HG03103 (cell line): ENCODE data around the gene ZDHHC13.

Experiments
- ATAC-seq: cut with Tn5 transposase; IDR thresholded peaks from one replicate; pipeline ENCODE4 v1.9.1; 2021; ENCODE audit warnings: low read depth; ENCODE audit not compliant: unreplicated experiment

Gene ZDHHC13

DNA sequence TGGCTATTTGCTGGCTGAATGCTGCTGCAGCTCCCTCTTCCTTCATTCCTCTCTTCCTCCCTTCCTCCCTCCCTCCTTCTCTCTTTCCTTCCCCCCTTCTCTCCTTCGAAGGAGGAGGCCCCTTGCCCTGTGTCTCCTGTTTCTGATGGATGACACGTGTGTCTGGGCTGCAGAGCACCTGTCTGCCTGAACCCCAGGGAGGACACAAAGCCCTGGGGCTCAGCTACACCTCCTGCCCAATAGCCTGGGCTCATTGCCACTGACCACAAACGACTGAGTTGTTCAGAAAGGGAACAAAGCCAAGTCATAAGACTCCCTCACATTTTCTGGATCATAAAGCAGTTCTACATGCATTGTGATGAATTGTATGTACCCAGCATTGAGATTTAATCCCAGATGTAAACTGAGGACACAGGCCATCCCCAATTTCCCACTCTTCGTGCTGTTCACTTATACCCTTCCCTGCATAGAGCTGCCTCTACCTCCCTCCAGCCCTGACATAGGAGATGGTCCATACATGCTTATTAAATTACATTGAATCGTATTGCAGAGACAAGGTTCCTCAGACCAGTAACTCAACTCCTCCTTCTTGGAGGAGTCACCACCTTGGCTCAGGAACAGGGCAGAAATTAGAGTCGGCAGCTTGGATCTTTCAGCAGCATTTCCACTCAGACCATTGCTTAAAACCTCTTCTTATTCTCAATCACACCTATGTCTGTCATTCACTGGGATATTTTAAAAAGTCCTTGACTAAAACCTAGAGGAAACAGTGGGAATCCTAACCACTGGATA lies 83.6 kb downstream of the ZDHHC13 start:
- ATAC-seq, result no peak

DNA sequence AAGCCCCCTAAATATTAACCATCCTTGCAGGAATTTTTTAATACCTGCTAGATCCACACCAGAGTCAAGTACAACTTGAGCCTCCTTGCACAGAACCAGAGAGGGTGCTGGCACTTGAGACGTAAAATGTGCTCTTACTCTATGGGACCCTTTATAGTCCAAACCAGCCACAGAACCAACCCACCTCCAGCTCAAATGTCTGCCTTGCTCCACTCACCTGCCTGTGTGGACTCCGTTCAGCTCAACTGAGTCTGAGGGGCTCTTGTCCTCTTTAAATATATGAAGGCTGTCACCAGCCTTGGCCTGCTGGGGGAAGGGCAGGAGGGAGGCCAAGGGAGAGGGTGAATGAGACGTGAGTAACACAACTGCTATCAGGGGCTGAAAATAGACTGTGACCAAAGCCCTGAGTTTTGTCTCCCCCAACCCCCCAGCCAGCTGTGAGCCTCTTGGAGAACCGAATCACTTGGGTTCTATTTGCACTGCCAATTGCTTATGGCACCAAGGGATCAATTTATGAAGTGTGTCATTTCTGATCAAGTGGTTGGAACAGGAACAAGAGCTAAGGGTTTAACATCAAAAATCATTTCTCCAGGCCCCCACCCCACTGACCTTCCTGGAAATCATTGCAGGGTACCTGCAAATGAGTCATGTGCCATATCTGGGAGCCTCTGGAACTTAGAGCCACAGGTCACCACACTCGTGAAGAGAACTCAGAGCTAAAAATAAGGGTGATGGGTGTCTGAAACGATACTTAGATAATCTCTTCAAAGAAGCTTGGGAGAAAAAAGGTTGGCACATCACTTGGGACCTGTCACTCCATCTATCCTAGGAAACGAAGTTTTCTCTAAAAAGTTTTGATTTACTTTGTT lies 85.0 kb downstream of the ZDHHC13 start, which contains the start of gene CSRP3:
Gene CSRP3, minus strand, starts transcription at position 247 of the 869 bp plus-strand sequence. CDS start 9,535 bp downstream, outside the sequence.
- ATAC-seq, result no peak

DNA sequence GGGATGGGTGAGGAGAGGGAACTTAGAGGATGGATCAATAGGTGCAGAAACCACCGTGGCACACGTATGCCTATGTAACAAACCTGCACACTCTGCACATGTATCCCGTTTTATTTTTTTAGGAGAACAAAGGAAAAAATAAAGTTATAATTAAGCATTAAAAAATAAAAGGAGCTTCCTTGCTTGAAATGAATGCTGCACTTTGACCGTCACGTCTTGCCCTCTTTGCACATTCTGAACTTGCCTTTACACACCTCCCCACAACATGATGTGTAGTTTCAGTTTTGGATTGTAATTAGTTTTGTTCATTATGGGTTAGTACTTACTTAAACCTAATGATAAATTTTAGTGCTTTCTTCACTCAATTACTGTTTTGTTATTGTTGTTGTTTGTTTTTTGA lies 87.9 kb downstream of the ZDHHC13 start:
- ATAC-seq, result no peak

DNA sequence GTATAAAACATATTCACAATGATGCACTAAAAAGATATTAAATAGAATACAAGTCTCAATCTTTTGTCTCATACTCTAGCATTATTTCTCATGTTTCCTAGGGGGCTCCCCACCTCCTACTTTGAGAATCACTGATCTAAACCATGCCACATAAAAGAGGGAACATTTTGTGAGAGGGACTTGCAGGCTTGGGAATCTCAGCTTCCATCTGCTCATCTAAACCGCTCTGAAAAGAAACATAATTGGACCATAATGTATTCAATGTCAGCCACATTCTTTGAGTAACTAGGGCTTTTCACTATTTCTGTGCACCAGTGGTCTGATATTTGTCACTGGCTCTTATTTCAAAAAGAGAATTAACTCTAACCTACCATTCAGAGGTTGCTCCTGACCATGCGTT lies 91.2 kb downstream of the ZDHHC13 start:
- ATAC-seq, result no peak

DNA sequence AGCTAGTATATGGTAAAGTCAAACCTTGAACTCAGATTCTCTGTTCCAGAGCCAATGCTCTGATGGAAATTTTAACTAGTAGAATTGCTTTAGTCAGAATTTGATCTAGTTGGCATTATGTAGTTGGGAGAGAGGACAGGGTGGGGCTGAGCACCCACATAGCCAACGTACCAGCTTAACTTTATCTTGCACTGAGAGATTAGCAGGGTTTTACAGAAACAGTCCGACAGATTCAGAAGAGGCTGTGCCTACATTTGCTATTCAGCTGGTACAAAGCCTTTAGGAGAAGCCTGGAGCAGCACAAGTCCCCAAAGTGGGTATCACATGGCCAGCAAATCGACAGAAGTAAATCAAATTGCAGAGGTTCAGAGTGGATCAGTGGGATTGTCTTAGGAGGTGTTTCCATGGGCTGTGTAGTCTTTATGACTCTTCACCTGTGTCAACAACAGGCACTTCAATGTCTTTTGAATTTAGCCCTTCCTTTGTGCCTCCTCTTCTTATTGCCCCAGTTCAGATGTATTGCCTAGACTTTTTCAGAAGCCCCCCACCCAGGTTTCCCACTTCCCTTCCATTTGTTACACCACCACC lies 92.1 kb downstream of the ZDHHC13 start:
- ATAC-seq, result no peak

DNA sequence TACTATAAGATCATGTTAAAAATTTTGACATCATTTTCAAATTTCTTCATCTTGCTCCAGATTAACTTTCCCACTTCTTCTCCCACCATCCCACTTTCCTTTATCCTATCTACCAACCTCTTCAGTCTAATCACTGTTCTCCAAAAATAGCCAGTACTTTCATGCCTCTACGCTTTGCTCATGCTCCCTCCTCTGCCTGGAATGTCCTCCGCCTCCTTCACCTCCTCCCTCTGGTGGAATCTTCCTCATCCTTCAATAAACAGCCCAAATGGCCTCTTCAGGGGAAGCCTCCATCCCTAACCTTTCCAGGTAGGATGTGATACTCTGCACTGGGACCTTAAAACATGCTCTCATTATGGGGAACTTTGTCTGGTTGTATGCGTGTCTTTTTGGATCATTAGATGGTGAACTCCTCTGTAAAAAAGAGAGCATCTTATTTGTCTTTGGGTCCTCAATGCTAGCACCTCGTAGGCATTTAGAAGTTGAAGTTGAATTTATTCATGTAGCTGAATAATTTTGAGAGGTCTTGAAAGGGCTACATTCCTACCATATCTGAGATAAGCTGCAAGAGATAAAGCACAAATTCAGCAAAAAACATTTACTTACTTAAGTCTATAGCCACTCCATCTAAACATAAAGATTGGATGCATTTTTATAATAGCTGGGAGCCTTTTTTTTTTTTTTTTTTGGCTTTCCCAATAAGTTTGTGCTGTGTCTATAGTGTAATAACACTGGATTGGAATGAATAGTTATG lies 92.8 kb downstream of the ZDHHC13 start:
- ATAC-seq, result no peak

DNA sequence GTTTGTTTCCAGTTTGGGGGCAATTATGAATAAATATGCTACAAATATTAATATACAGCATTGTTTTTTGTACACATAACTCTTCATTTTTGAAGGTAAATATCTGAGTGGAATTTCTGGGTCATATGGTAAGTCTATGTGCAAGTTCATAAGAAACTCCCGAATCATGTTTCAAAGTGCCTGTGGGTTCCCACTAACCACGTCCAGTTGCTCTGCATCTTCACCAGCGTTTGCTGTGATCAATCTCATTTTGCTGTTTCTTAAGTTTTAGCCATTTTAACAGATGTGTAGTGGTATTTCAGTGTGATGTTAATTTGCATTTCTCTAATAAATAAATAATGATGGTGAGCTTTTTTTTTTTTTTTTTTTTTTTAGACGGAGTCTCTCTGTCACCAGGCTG lies 99.1 kb downstream of the ZDHHC13 start:
- no peak for ATAC-seq

DNA sequence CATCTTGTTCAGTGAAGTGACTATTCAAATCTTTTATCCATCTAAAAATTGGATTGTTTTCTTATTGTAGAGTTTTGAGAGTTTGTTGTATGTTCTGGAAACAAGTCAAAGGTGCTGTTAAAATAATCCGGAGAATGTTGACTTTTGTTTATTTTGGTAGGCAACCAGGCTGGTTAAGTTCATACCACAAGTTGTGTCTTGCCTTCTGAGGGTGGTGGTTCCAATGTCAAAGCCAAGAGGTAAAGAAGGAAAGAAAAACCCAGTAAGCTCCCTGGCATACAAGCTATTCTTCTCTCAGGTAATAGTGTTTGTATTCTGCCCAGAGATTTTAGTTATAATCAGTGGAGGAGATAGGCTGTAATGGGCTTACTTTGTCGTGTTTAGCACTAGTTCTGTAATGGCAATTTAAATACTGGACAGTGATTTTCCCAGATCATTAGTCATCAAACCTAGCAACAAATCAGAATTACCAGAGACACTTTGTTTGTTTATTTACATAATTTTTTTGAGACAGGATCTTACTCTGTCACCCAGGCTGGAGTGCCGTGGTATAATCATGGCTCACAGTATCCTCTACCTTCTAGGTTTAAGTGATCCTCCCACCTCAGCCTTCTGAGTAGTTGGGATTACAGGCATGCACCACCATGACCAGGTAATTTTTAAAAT lies 99.9 kb downstream of the ZDHHC13 start:
- ATAC-seq, result no peak

DNA sequence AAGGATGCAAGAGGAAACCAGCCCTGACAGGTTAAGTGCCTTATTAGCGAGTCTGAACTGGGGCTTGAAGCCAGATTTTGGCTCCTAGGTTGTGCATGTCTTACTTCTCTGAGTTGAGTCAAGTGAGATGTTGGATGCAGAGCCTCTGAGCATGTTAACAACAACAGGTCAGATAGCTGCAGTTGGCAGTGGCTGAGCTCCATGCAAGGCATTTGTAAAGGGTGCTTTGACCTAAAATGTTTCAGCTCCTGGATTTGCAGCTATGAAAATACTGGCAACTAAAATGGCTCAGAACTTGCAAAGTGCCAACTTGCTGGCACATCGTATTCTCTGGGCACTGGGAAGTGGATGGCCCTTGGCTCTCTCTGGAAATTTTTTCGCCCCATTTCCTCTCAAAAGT lies 101.2 kb downstream of the ZDHHC13 start:
- no peak for ATAC-seq

DNA sequence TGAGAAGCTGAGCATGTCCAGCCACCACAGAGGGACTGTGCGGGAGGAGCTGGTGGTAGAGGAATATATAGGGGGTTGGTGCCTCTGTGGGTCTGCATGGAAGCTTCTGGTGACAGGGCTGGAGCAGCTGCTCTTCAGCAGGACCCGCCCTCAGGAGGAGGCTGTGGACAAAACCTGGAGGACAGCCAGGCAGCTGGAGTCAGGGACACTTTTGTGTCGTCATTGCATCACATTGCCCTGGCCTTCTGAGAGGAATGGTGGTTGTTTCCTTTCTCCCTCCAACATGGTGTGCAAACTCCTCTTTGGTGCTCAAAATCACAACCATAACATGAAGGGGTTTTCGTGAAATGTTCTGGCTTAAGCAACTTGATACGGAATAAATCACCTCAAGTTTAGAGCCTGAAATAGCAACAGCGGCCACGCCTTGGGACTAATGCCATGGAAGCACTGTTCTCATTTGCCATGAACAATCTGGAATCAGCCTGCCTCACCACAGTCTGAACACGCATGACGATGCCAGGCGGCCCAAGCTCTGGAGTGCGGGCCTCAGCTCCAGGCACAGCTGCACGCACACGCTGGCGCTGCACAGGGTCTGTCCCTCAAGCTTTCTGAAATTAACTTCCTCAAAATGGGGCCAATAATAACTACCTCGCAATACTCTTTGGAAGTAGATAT lies 102.0 kb downstream of the ZDHHC13 start:
- no peak for ATAC-seq

DNA sequence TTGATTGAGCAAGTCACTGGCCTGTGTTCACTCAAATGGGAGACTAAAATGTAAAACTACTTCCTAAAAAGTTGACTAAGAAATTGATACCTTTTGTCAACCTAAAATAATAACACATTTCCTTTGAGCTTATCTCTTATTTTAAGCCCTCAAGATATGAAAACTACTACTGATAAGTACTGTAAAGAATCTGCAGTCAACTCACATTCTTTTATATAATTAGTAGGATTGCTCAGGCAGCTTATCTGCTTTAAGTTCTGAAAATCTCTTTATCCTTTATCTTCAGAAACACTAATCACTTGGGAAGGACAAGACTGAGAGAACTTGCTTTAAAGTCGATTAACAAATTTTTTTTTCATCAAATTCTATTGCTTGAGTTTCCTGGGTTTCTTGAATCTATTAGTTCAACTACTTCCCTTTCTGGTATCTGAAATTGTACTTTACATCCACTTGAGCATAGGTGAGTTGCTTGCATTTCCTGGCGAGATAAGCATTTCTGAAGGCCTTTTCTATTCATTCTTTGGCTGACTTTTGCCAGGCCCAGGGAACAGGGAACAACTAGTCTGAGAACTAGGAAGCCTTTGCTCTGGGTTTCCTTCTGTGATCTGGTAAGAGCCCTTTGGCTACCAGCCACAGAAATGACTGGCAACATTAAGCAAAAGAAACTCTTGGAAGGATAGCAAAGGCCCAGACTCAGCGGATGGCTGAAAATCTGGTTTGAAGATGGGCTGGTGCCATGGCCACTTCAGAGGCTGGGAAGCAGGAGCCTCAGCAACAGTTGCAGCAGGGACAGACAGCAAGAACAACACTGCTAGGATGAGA lies 104.1 kb downstream of the ZDHHC13 start:
- no peak for ATAC-seq

DNA sequence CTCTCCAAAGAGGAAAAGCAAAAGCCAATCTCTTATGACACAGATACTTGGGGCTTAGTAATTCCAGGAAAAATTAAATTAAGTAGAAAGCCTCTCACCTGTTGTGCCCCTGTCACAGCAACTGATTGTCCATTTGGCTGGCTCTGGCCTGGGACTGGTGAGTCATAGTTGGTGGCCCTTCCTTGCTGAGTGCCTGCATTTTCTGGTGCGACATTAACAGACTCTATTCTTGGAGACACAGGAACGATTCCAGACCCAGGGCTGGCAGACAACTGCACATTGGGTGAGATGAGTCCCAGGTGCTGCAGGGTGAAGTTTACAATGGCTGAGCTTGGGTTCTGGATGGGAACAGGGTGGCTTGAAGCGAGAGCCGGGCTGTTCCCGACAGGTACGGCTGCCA lies 108.2 kb downstream of the ZDHHC13 start:
- ATAC-seq, result no peak

DNA sequence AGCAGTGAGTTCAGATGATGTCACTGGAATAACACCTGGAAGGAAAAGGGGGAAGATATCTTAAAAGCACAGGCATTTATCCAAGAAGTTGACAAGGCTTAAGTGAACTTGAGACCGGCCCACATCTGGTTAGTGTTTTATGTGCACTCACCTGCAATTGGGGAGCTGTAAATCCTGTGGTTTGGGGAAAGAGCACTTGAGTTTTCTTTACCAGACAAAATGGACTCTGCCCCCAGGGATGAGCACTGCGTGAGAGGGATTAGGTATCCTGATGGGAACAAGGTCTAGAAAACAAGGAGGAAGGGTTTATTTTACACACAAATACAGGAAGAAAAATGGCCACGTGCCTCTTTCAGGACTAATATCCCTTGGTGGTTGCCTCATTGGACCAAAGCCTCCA lies 108.6 kb downstream of the ZDHHC13 start:
- no peak for ATAC-seq
